A172 (cell line): ENCODE results near the gene GCSAM. TPM values are rescaled to one million over a fixed set of nuclear protein-coding genes. Genes with fewer than 3 reads are reported as not detected.

Experiments used
- DNase-seq: peaks from one replicate; pipeline ENCODE4 v3.0.0-alpha.2; 2015; ENCODE audit warnings: low spot score
- total RNA-seq: library from RNA; depleted of rRNA; stranded (reverse); fragments of >200 nt; shearing (Covaris generic); gene quantifications from 2 replicates; pipeline ENCODE4 v1.2.3, GENCODE V29; 2014

Gene GCSAM
- total RNA-seq, 1 experiment from 2014 or later = not detected

GRCh38 chr3:112104774-112105173, 28.3 kb downstream of the GCSAM start:
- no peak for DNase-seq

- DNase-seq = peak; percentile 82
Measured at GRCh38 chr3:112101916-112102315, 31.1 kb downstream of the GCSAM start.

GRCh38 chr3:112097378-112097777, 35.7 kb downstream of the GCSAM start:
- peak; percentile 99 for DNase-seq

DNA sequence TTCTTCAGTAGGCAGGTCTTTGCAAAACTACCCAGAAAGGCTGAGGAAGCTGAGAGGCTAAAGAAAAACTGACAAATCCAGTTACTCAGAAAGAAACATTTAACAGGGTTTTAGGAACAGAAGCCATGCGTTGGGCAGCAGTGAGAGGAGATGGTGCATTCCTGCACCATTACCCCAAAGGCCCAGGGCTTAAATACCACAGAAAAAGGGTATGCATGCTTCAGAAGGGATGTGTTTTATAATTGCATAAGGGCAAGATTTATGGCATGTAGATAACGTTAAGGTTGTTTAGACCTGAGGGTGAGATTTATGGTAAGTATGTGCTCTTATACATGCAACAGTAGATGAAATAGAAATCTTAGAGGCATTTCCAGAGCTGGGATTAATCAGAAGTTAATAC, 36.9 kb downstream of the GCSAM start:
- no peak for DNase-seq

DNA sequence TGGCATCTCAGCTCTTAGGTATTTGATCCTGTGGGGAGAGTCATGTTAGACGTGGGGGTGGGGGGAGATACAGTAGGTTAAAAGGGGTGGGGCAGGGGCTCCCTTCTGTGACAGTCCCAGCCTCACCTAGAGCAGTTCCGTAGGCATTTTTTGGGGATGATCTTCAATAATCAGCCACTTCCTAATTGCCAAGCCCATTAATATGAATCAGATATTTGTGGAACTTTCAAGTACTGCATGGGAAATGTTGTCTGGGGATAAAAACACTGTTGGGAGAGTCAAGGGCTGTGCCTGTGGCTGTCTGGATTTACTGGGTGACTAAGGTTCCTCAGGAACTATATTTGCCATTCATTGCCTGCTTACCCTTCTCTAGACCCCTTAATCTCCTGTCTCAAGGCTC, 37.3 kb downstream of the GCSAM start:
- no peak for DNase-seq

DNA sequence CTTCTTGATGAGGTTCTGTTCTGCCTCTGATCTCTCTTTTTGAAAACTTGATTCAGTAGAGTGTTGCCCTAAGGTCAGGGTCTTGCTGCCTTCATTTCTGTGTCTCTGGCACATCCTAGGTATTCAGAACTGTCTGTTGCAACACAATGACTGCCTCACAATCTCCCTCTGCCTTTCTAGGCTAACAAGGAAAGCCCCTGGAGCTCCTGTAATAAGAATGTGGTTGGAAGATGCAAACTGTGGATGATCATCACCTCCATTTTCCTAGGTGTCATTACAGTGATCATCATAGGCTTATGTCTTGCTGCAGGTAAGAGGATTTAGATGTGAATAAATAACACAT, 39.9 kb downstream of the GCSAM start:
- no peak for DNase-seq

- DNase-seq = no peak
Measured at GRCh38 chr3:112092496-112093179, 40.4 kb downstream of the GCSAM start.

DNA sequence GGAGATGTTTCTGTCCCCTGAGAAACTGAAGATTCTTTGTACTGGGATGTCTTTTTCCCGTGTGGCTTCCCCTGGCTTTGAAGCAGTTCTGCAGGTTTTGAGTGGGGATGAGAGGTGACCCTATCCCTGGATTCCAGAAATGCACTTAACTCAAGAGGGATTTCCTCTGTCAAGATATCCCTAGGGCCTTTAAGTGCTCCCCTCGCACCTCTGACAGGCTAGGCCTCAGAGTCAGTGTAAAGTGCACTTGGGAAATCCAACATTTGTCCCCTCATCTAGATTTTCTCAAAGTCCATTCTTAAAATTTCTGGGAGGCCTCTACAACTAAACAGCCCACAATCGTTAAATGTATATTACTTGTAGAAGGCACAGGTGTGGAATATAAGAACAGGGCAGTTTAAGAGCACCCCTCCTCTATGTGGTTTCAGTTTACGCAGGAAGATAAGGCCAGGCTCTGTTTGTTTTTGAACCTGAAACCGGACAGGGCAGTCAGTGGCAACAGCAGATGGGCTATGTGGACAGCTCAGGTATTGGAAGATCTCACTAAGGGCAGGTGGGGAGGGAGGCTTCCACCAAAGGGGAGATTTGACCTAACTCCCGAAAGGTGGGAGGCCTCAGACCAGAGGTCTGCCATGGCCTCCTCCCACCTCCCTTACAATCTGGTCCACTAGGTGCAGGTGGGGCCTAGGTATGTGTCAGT, 42.0 kb downstream of the GCSAM start:
- no peak for DNase-seq

GRCh38 chr3:112089956-112090886, 42.8 kb downstream of the GCSAM start:
- DNase-seq = peak; percentile 45

- no peak for DNase-seq
Measured at GRCh38 chr3:112088944-112089343, 44.1 kb downstream of the GCSAM start.

DNA sequence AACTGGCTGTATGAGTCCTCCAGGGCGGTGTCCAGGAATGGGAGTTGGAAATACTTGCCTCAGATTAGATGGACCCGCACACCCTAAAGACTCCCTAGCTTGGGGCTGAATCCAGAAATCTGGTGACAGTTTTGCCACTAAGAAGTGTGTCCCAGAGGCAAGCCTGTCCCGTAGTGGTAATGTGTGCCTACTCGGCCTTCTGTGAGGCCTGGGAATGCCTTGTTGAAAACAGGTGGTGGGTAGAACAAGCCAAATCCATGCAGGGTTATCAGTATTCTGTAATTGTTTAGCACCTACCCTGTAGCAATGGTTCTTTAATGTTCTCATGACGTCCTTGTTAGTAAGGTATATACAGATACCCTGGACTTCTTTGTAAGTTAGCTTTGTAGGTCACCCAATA, 45.3 kb downstream of the GCSAM start:
- DNase-seq = no peak

GRCh38 chr3:112086875-112087524, 46.0 kb downstream of the GCSAM start:
- peak; percentile 69 for DNase-seq

- peak; percentile 68 for DNase-seq
Measured at GRCh38 chr3:112086076-112086854, 46.8 kb downstream of the GCSAM start, which contains the start of gene C3orf52. TSS of gene C3orf52 (plus strand) at chr3:112086389. CDS start at chr3:112086408, 19 bp downstream.

DNA sequence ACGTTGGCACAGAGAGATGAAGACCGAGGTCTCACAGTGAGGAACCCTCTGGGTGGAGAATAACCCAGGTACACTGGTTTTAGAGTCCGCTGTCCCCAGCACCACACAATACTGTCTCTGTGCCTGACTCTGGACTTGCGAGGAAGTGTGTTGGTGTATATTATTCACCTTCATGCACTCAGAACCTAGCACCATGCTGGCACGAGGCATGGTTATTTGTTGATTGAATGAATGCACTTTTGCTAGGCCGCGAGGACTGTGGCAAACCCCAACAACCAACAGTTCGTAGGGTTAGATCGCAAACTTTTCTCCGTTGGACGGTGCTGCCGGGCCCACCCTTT, 47.3 kb downstream of the GCSAM start:
- DNase-seq = no peak

GRCh38 chr3:112084980-112085705, 47.9 kb downstream of the GCSAM start:
- no peak for DNase-seq

DNA sequence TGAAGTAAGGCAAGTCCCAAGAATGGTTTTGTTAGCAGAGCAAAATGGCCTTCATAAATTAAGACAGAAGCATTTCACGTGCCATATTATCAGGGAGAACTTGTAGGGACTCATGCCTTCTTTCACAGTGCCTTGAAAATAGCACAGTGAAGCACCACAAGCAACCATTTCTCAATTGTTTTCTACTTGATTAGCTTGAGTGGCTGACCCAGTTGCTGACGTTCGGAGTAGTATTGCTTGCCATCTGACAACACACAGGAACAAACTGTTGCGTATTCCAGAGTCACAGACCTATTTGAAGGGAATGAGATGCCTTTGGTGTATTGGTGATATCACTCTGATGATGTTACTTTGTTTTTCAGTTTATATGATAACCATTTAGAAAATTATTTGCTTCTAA, 49.8 kb downstream of the GCSAM start:
- no peak for DNase-seq

- DNase-seq = no peak
Measured at GRCh38 chr3:112078125-112079083, 54.6 kb downstream of the GCSAM start.

GRCh38 chr3:112074616-112075497, 58.2 kb downstream of the GCSAM start:
- peak; percentile 97 for DNase-seq
